Peyer's patch (tissue), 4 donors: Measurements from ENCODE around the gene FAM120B. TPM values are rescaled to one million over a fixed set of nuclear protein-coding genes. Genes with fewer than 3 reads are reported as not detected.

ENCODE experiments used
- DNase-seq, 3 donors: peaks; one replicate each; pipeline ENCODE4 v3.0.0-alpha.2; 2017 to 2019
- H3K27ac ChIP-seq, 4 donors: fragments of 200-600 bp; sonication (generic); one replicate each; pipeline ENCODE4 v1.5.1; 2016 to 2019
- H3K27me3 ChIP-seq, 2 donors: fragments of 200-600 bp; sonication (generic); one replicate each; pipeline ENCODE4 v1.5.1; 2019
- H3K36me3 ChIP-seq, 3 donors: fragments of 200-600 bp; sonication (generic); one replicate each; pipeline ENCODE4 v1.5.1; 2016 to 2019
- H3K4me1 ChIP-seq, 4 donors: fragments of 200-600 bp; sonication (generic); one replicate each; pipeline ENCODE4 v1.5.1; 2016 to 2019
- H3K4me3 ChIP-seq, 4 donors: fragments of 200-600 bp; sonication (generic); 1 replicate in 3 of 4; 2 replicates in 1 of 4; pipeline ENCODE4 v1.5.1; 2016 to 2019; ENCODE audit warnings: mild to moderate bottlenecking in 1 of 4
- H3K9me3 ChIP-seq, 4 donors: fragments of 200-600 bp; sonication (generic); one replicate each; pipeline ENCODE4 v1.5.1; 2016 to 2019; ENCODE audit warnings: mild to moderate bottlenecking in 1 of 4
- CTCF ChIP-seq, 6 experiments: fragments of 450-650 bp in 4 of 6; fragments of 200-600 bp in 2 of 6; sonication (generic) in 1 of 6; IDR thresholded peaks; one replicate each; pipeline ENCODE4 v1.5.1; 2017 to 2019; ENCODE audit warnings: antibody characterized with exemption in 6 of 6, mild to moderate bottlenecking in 3 of 6, moderate library complexity in 1 of 6
- POLR2A ChIP-seq, 2 donors: fragments of 450-650 bp; IDR thresholded peaks; one replicate each; pipeline ENCODE4 v1.5.1; 2017; ENCODE audit warnings: antibody characterized with exemption in 2 of 2, mild to moderate bottlenecking in 2 of 2, moderate library complexity in 2 of 2
- total RNA-seq, 4 donors: library from RNA; depleted of rRNA; stranded (reverse); fragments of >200 nt; gene quantifications; one replicate each; pipeline ENCODE4 v1.1.0, GENCODE V29; 2016

Gene FAM120B
- total RNA-seq, 4 donors from 2014 or later: 22.1 to 50.3 (median 38.1) TPM

GRCh38 chr6:170410241-170410640 lies 103.7 kb downstream of the FAM120B start:
- Histone ChIP-seq H3K27ac (no peak overlapping the region), H3K4me1 (no peaks in the 10 kb centered on the region), H3K4me3 (no peak overlapping the region), H3K27me3 (no peaks in the 10 kb centered on the region), H3K36me3 (peaks cover 0 to 13% (median 0%) of the 10 kb centered on the region in 3 donors), H3K9me3 (no peaks in the 10 kb centered on the region)
- DNase-seq: no peak
- TF ChIP-seq CTCF (IDR thresholded peaks at IDR 0.05): no peak
- no peak for TF ChIP-seq POLR2A (IDR thresholded peaks at IDR 0.05)

GRCh38 chr6:170415318-170415717 lies 108.8 kb downstream of the FAM120B start:
- Histone ChIP-seq H3K9me3 (no peaks in the 10 kb centered on the region), H3K27ac (no peak overlapping the region), H3K4me3 (no peak overlapping the region), H3K27me3 (no peaks in the 10 kb centered on the region), H3K4me1 (no peaks in the 10 kb centered on the region), H3K36me3 (no peaks in the 10 kb centered on the region)
- TF ChIP-seq POLR2A (IDR thresholded peaks at IDR 0.05) (no peak), CTCF (IDR thresholded peaks at IDR 0.05) (no peak)
- DNase-seq: no peak

- Histone ChIP-seq H3K9me3 (no peaks in the 10 kb centered on the region), H3K27me3 (no peaks in the 10 kb centered on the region), H3K36me3 (no peaks in the 10 kb centered on the region), H3K4me1 (no peaks in the 10 kb centered on the region), H3K27ac (no peak overlapping the region), H3K4me3 (no peak overlapping the region)
- TF ChIP-seq POLR2A (IDR thresholded peaks at IDR 0.05): no peak
- TF ChIP-seq CTCF (IDR thresholded peaks at IDR 0.05): no peak
- DNase-seq: no peak
These were observed 109.7 kb downstream of the FAM120B start for GRCh38 chr6:170416303-170416702.

GRCh38 chr6:170416959-170417606 lies 110.5 kb downstream of the FAM120B start:
- TF ChIP-seq POLR2A (IDR thresholded peaks at IDR 0.05): no peak
- Histone ChIP-seq H3K27me3 (no peaks in the 10 kb centered on the region), H3K9me3 (no peaks in the 10 kb centered on the region), H3K36me3 (no peaks in the 10 kb centered on the region), H3K4me1 (no peaks in the 10 kb centered on the region), H3K27ac (no peak overlapping the region), H3K4me3 (no peak overlapping the region)
- DNase-seq: no peak

GRCh38 chr6:170417881-170418280 lies 111.3 kb downstream of the FAM120B start:
- H3K27me3 ChIP-seq: no peaks in the 10 kb centered on the region
- no peaks in the 10 kb centered on the region for H3K9me3 ChIP-seq
- no peaks in the 10 kb centered on the region for H3K36me3 ChIP-seq
- no peak for DNase-seq
- H3K4me1 ChIP-seq: no peaks in the 10 kb centered on the region
- H3K4me3 ChIP-seq: no peak overlapping the region
- no peak for TF ChIP-seq CTCF (IDR thresholded peaks at IDR 0.05)
- no peak for TF ChIP-seq POLR2A (IDR thresholded peaks at IDR 0.05)
- no peak overlapping the region for H3K27ac ChIP-seq

- Histone ChIP-seq H3K4me3 (no peak overlapping the region), H3K4me1 (no peaks in the 10 kb centered on the region), H3K27ac (no peak overlapping the region), H3K9me3 (no peaks in the 10 kb centered on the region), H3K36me3 (no peaks in the 10 kb centered on the region), H3K27me3 (no peaks in the 10 kb centered on the region)
- DNase-seq: no peak
- no peak for TF ChIP-seq POLR2A (IDR thresholded peaks at IDR 0.05)
- no peak for TF ChIP-seq CTCF (IDR thresholded peaks at IDR 0.05)
These were observed 113.7 kb downstream of the FAM120B start for GRCh38 chr6:170420283-170420682.
